Stimulated activated CD4-positive, alpha-beta T cell treated with anti-CD3 and anti-CD28 coated beads, Interleukin-12 subunit alpha, Interleukin-12 subunit beta, amount 100 ng/mL, for 4 hours (primary cell): ENCODE data around the gene PAPSS2.

Experiments used
- DNase-seq: peaks from one replicate; pipeline ENCODE4 v3.0.0-alpha.2; 2020

Gene PAPSS2

DNA sequence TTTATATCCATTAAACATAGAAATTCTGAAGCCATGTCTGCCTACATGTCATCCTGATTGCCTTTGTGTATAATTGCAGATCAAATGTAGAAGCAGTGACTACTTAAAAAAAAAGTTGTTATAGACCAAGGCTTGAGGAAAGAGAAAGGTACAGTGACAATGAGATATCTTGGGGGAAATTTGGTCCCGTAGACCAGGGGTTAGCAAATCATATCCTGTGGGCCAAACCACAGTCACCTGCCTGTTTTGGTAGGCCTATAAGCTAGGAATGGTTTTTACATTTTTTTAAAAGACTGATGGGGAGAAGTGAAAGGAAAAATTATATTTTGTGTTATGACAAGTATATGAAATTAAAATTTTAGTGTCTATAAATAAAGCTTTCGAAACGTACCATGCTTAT lies 12.9 kb downstream of the PAPSS2 start:
- no peak for DNase-seq

DNA sequence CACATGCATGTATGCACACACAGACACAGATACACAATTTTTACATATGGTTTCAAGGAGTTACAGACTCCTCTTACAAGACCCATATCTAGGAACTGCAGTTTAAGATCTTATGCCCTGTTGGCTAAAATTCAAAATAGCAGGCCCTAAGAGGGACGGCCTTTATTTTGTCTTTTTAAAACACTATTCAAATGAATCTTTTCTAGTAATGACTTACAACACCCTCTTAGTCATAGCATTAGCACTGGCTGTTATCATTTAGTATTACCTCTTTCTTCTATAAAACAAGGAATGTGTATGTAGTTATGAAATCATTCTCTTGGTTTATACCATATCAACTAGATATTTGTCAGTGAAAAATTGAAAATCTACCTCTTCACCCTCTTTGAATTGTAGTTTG lies 15.3 kb downstream of the PAPSS2 start:
- no peak for DNase-seq

DNA sequence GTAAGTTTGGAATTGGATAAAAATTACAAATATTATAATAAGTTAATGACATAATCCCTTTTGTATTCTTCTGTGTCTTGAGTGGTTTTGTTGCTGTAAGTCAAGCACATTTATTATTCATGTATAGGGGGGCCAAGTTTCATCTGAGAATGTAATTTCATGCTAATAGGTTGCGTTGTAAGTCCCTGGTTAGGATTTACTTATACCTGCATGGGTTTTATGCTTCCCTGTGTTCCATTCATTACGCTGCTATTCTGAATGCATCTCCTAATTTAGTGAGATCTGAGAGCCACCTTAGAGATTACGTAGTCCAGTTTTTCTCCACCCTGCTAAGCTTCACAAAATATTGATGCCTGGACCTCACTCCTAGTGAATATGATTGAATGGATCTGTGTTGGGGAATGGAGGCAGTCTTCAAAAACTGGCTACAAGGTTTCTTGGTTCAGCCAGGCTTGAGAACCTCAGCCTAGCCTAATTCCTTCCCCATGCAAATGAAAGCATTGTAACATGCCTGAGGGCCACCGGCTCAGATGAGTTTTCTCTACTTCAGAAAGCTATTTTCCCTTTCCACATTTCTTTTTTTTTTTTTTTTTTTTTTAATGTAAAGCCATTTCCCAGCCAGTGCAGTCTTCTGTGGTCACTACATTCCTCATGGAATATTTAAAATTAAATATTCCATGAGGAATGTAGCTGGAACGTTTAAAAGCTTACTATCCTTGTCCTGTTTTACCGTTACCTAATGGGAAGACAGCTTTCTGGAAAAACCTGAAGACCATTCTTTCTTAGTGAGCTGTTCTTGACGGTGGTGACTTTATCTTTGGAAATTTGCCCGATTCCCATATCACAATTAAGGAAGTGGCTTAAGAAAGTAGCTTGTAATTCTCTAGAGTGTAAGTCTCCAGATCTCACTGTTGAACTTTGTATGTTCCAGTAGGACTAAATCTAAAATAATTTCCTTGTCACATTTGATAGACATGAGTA lies 16.0 kb downstream of the PAPSS2 start:
- DNase-seq: no peak

DNA sequence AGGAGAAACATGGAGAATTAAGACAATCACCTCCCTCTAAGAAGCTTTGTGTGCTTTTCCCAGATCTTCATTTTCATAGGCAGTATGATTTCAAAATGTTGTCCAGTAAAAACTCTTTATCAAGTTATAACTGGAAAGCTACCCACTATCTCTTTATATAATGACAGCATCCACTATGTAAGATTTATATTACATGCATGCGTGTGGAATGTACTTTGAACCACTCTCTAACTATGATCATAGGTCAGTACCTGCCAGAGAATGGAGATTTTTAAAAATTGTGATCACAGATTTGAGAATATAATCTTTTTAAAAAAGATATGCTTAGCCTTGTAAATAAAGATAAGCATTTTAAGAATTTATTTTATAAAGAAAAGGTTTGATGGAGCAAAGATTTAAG lies 17.9 kb downstream of the PAPSS2 start:
- DNase-seq: no peak

DNA sequence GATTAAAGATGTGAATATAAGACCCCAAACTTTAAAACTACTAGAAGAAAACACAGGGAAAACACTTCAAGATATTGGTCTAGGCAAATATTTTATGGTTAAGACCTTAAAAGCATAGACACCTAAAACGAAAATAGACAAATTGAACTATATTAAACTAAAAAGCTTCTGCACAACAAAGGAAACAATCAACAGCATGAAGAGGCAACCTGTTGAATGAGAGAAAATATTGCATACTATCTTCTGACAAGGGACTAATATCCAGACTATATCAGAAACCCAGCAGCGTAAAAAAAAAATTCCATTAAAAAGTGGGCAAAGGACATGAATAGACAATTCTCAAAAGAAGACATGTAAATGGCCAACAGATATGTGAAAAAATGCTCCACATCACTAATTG lies 18.6 kb downstream of the PAPSS2 start:
- DNase-seq: no peak

DNA sequence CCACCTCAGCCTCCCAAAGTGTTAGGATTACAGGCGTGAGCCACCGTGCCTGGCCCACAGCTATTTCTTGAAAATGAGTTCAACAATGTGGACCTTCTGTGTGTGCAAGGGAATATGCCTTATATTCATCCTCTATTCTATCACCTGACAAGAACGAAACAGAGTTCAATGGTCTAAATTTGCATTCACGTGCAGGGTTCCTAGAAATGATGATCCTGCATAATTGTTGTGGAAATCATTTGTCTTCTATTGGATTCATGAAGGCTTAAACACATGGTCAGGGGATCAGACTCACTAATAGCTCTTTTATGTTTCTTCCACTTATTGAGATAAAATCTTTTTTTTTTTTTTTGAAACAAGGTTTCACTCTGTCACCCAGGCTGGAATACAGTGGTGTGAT lies 23.7 kb downstream of the PAPSS2 start:
- no peak for DNase-seq

DNA sequence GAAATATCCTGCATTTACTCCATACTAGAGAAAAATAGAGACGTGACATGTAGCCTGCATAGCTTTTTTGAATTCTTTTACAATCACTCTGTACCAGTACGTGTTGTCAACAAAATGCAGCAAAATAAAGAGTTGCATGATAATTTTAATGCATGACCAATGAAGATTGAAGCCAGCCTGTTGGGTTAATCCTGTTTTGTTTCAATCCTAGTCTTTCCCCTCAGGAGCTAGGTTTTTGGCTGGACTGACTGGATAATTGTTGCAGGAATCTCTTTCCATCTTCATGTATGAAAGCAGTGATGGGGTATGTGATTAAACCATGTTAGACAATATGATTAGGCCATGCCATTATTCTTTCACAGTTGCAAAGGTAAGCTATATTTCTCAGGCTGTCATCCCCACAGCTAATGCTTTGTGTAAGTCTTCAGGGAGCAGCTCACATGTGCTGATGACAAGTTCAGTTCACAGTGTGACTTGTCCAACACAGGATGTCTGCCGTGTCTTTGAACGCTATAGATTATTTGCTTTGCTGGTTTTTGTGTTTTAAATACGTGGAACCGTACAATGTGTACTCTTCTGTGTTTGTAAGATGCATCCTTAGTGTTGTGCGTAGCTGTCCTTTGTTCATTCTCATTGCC lies 24.4 kb downstream of the PAPSS2 start:
- no peak for DNase-seq

DNA sequence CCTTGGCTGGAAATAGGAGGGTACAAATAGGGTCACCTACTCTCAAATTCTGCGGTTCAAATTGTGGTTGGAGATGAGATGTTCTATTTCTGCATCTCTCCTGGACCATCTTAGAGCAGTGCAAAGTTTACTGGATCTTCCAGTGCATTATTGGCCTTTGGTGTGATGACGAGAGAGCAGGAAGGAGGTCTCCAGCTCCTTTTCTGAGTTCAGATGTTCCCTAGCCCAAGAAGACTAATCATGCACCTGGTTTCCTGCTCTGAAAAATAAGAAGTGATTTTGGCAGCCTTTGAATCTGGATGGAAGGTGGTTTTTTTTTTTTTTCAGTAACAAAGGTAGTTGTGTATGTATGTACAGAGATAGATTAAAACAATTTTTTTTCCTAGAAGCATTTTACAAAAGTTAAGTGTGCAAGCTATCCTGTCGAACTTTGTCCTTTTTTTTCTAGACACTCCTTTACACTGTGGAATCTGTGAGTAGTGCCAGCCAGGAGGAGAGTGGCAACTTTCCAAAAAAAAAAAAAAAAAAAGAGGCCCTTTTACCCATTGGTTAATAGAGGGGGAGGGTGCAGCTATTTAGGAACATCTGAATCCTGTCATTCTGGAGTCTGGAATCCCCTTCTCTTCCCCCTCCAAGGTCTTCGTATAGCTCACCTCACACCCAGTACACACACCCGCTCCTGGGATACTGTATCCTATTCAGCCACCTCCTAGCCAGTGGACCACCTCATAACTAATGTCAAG lies 26.3 kb downstream of the PAPSS2 start:
- DNase-seq: no peak

DNA sequence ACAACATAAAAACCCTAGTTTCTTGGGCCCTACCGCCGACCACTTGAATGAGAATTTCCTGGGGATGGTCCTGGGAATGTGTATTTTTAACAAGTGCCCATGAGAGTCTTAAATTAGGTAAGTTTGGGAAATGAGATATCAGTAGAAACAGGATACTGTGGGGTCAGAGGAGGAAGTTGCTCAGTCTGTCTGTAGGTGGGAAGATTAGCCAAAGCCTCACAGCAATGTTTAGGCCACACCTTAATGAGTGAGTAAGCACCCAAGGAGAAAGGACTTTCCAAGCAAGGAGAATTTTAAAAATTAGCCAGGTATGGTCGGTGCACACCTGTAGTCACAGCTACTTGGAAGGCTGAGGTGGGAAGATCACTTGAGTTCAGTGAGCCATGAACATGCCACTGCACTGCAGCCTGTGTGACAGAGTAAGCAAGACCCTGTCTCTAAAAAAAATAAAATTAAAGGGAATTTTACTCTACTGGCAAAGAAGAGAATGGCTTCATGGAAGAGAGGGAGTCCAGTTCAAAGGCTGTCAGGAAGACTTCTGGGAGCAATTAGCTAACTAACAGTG lies 31.9 kb downstream of the PAPSS2 start:
- DNase-seq: no peak

DNA sequence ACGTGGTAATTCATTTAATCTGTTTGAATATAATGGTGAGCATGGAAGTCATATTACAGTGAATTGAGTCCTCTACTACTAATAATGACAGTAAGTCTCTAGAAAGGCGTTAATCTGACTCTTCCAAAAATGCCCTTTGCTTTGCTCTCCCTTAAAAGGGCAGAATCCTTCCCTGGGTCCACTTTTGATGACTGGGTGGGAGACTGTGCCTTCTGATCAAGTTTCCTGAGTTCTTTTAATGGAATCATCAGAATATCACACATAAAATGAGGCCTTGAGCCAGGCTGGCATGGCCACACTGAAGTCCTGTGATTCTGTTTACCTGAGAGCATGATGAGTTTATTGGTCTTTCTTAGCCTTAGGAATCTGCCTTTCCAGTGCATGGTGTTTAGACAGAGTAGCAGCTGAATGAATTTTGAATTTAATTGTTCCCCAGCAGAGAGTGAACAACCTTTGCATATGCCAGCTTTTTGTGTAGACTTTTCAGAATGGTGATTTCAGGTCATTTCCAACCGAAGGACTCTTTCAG lies 33.3 kb downstream of the PAPSS2 start:
- DNase-seq: no peak

DNA sequence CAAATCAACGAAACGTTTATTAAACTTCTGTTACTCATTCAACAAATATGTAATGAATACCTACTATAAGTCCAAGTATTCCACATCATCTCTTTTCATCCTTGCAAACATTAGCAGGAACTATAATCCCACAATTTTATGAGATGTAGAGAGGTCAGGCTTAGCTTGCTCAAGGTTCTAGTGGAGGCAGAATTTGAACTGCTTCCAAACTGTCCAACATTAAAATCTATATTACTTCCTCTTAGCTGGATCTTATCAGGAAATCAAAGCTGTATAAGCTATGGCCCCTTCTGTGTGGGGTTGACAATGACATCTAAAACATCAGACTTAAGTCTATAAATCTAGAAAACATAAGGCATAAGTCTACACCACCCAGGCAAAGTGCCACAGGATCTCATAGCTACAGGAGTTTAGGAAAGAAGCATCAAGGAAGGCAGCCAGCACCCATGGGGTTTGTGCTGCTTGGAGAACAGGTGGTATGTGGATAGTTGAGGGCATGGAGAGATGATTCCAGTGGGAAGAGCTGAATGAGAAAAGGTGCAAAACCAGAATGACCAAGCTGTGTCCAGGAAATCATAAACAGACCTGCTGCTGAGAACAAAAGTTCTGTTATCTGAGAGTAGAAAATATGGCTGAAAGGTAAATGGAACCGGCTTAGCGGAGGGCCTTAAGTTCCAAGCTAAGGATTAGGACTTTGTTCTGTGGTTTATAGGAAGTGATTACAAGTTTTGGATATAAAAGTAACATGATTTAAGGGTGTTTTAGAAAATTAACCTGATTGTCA lies 34.5 kb downstream of the PAPSS2 start:
- no peak for DNase-seq

DNA sequence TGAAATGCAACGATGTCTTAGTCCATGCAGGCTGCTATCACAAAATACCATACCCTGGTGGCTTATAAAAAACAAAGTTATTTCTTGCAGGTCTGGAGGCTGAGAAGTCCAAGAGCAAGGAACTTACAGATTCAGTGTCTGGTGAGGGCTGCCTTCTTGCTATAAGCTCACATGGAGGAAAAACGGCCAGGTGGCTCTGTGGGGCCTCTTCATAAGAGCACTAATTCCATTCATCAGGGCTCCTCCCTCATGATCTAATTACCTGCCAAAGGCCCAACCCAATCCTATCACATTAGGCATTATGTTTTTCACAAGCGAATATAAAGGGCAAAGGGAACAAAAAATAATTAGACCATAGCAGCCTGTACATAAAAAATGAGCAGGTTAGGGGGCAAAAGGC lies 35.4 kb downstream of the PAPSS2 start:
- DNase-seq: no peak

DNA sequence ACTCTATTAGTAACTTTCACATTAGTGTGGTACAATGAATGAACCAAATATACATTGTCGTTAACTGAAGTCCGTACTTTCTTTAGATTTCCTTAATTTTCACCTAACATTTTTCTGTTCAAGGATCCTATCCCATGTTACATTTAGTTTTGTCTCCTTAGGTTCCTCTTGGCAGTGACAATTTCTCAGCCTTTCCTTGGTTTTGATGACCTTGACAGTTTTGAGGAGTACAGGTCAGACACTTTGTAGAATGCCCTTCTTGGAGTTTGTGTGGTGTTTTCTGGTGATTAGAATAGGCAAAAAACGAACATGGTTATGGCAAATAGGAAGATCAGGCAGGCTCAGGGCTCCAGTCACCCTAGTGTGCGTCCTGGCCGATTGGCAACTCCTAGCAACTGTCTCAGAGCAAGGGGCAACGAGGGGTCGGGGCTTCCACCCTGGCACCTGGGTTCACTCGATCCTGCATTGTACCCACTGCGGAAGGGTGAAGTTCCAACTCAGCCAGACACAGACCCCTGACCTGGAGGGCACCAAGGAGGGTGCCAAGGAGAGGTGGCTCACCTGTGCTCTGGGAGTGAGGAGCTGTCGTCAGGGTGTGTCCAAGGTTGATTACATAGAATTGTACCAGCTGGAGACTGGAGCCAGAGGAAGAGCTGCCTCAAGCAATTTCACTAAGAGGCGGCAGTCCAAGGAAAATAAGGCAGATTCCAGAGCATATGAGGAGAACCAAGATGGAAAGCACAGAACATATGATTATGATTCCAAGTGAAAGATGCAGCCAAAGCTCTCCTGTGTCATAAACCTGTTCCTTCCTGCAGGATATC lies 37.5 kb downstream of the PAPSS2 start:
- no peak for DNase-seq

DNA sequence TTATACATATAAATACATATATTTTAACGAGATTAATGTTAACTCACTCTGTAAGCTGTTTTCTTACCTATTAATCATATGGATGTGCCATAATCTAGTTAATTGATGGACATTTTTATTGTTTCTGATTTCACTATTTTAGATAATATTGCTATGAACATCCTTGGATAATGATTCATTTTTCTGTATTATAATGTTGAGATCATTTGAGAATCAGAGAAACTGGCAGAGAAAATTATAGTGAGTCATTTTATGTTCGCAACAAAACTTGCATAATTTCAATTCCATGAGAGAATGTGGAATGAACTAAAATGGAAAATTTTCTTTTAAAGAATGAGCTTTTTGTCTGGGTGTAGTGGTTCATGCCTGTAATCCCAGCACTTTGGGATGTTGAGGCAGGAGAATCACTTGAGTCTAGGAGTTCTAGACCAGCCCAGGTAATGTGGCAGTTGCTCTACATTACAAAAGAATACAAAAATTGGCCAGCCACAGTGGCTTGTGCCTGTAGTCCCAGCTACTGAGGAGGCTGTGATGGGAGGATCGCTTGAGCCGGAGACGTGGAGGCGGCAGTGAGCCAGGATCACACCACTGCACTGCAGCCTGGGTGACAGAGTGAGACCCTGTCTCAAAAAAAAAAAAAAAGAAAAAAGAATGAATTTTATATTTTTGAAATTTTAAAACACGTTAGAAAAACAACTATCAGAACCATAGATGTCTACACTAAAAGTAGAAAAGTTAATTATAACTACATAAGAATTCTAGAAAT lies 40.5 kb downstream of the PAPSS2 start:
- no peak for DNase-seq

DNA sequence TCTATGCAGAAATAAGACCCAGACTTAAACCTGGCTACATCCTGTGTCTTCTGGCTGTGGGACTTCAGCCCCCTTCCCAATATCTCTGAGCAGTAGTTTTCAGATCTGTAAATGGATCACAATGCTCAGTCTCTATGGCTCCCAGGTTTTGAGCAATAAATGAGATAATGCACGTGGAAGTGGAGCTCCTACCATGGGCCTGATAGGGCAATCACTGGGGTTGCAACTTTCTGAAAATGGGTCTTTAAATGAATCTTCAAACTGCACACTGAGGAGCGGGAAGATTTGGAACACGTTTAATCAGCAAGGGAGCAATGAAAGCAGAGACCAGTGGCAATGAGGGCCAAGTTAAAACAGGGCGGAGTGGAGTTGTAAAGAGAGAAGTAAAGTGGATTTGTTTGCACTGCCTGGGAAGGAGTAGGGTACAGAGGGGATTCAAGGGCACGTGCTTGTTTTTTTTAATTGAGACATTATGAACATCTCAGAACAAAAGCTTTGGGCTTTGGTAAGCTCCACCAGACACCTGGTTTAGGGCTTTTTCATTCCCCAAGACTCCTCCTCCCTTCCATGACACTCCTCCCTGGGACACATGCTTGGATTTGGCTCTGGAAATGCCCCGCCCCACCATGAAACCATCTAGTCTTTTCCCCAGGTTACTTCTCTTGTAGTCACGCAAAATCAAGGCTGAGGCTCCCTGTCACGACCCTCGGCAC lies 42.7 kb downstream of the PAPSS2 start:
- DNase-seq: no peak

DNA sequence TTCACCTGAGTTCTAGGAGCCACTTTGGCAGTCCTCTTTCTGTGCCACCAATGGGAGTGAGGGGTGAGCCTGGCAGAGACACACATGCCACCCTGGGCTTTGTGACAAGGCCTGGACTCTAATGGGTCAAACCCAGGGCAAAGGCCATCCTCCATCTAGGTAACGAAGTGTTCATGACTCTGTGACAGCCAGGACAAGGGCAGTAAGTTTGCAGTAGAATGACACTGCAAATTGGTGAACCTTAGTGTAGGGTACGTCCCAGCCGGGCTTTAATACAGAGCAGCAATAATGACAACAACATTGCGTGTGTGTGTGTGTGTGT lies 43.3 kb downstream of the PAPSS2 start:
- DNase-seq: no peak

DNA sequence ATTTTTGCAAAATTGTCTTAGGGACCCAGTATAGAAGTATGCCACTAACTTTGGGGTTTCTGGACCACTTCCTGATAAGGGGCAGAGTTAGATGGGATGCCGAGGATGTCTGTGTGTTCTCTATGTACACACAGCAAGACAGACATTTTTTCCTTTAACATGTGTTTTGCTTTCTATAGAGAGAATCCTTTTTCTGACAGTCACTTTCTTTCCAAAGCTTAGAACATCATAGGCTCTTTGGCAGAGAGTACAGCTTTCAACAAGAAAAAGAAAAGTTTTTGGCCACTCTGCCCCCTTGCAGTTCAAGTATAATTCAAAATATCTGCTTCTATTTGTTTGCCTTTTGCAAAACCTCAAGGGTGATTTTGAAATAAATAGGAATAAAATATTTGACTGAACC lies 44.1 kb downstream of the PAPSS2 start:
- DNase-seq: no peak

DNA sequence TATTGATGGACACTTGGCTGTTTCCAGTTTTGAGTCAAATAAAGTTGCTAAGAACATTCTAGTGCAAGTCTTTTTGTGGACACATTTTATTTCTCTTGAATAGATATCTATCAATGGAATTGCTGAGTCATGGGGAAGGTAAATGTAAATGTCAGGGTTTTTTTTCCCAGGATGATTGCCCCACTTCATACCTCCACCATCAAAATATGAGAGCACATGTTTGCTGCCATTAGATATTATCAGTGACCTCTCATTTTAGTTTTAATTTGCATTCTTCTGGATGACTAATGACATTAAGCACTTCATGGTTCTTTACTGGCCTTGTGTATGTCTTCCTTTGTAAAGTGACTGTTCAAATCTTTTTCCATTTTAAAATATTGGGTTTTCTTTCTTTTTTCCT lies 45.7 kb downstream of the PAPSS2 start:
- no peak for DNase-seq

DNA sequence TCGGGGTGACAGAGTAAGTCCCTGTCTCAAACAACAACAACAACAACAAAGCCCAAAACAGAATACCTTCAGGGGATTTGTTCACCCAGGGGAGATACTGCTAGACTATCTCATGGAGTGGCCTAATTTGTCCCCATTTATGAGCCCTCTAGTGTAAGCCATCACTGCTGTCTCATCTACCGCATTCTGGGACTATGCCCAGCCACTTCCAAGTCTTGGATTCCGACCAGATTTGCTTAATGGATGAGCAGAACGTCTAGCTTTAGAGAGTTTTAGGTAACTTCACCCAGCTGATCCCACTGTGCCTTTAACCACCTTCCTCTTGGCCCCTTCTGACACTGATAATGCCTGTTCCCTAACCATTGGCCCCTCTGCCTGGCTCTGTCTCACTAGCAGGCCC lies 47.1 kb downstream of the PAPSS2 start:
- no peak for DNase-seq

DNA sequence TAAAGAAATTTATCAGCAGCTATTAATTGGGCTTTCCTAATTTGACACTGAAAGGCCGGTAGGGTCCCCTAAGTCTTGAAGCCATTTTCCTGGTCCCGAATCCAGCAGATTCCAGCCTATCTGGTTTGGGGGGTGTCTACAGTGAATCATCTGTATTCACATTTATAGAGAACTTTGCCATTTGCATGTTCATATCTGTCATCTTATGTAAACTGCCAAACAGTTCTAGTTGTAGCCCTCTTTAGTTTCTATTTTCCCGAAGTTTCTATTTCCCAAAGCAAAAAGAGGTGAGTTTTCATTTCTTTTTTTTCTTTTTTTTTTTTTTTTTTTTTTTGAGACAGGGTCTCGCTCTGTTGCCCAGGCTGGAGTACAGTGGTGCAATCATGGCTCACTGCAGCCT lies 47.6 kb downstream of the PAPSS2 start:
- no peak for DNase-seq
